H1 (cell line): ENCODE data around the gene PLS3. TPM values are rescaled to one million over a fixed set of nuclear protein-coding genes. Genes with fewer than 3 reads are reported as not detected.

Experiments
- CTCF ChIA-PET: fragments of 300-600 bp; sonication (Branson Sonifier 250); formaldehyde crosslinking; loops from one replicate; lab custom pipeline; 2021; ENCODE audit not compliant: partially characterized antibody; lab: Charles Lee
- POLR2A ChIA-PET: fragments of 300-600 bp; sonication (Branson Sonifier 250); formaldehyde crosslinking; loops from one replicate; lab custom pipeline; 2021; ENCODE audit warnings: inconsistent platforms; ENCODE audit not compliant: partially characterized antibody; lab: Charles Lee
- DNase-seq, 2 experiments: peaks; one replicate each; pipeline versions ENCODE4 v3.0.0 to v3.0.0-alpha.2; 2010 to 2022; ENCODE audit warnings: low spot score in 2 of 2, low read depth in 1 of 2, mixed read lengths in 1 of 2
- FAIRE-seq: peaks from 2 replicates; lab custom pipeline; 2011; peaks lifted over from hg19 to GRCh38; lab: Jason Lieb, UNC
- H2AFZ ChIP-seq: 2 replicates; pipeline ENCODE4 v1.8.1; 2012; ENCODE audit warnings: low read length, inconsistent platforms
- H2AK5ac ChIP-seq: 2 replicates; pipeline ENCODE4 v1.6.1; 2013; ENCODE audit warnings: low read depth, low read length
- H2BK120ac ChIP-seq: replicated peaks from 2 replicates; pipeline ENCODE3; 2013; ENCODE audit warnings: low read depth, low read length, inconsistent platforms
- H2BK12ac ChIP-seq: 2 replicates; pipeline ENCODE4 v1.6.1; 2013; ENCODE audit warnings: low read depth, low read length
- H2BK15ac ChIP-seq: 2 replicates; pipeline ENCODE4 v1.6.1; 2013; ENCODE audit warnings: low read length
- H2BK20ac ChIP-seq: 2 replicates; pipeline ENCODE4 v1.6.1; 2013; ENCODE audit warnings: low read length
- H2BK5ac ChIP-seq: 2 replicates; pipeline ENCODE4 v1.6.1; 2013; ENCODE audit warnings: low read depth, low read length
- H3K14ac ChIP-seq: 2 replicates; pipeline ENCODE4 v1.6.1; 2013; ENCODE audit warnings: inconsistent platforms; ENCODE audit not compliant: insufficient read length
- H3K18ac ChIP-seq: 2 replicates; pipeline ENCODE4 v1.6.1; 2013; ENCODE audit warnings: low read length; ENCODE audit errors: extremely low read depth
- H3K23ac ChIP-seq: 2 replicates; pipeline ENCODE4 v1.6.1; 2013; ENCODE audit warnings: inconsistent platforms; ENCODE audit not compliant: insufficient read length
- H3K23me2 ChIP-seq: 2 replicates; pipeline ENCODE4 v1.6.1; 2013; ENCODE audit warnings: low read depth, low read length
- H3K27ac ChIP-seq: 2 replicates; pipeline ENCODE4 v1.6.1; 2011; ENCODE audit warnings: low read depth, low read length, inconsistent platforms
- H3K27me3 ChIP-seq, 4 experiments: replicated peaks in 1 of 4; 1 replicate in 1 of 4; 2 replicates in 3 of 4; pipeline versions ENCODE4 v1.6.1 to v1.8.1; 2011 to 2013; ENCODE audit warnings: low read length in 3 of 4, mild to moderate bottlenecking in 3 of 4, inconsistent platforms in 2 of 4, mixed read lengths in 2 of 4, moderate library complexity in 1 of 4; ENCODE audit not compliant: control insufficient read depth in 3 of 4, insufficient read depth in 3 of 4; ENCODE audit errors: extremely low read depth in 1 of 4
- H3K36me3 ChIP-seq, 4 experiments: 2 replicates each; pipeline versions ENCODE4 v1.6.1 to v1.8.1; 2011 to 2013; ENCODE audit warnings: mild to moderate bottlenecking in 4 of 4, low read length in 3 of 4, moderate library complexity in 2 of 4, control low read depth in 1 of 4, inconsistent platforms in 1 of 4; ENCODE audit not compliant: insufficient read depth in 4 of 4, control insufficient read depth in 2 of 4
- H3K4ac ChIP-seq: replicated peaks from 2 replicates; pipeline ENCODE3; 2013; ENCODE audit warnings: low read length, low read depth, mixed read lengths, inconsistent platforms; ENCODE audit not compliant: insufficient read length
- H3K4me1 ChIP-seq, 4 experiments: replicated peaks in 1 of 4; 1 replicate in 1 of 4; 2 replicates in 3 of 4; pipeline versions ENCODE4 v1.6.1 to v1.8.1; 2011 to 2013; ENCODE audit warnings: low read length in 3 of 4, inconsistent platforms in 2 of 4, mixed read lengths in 1 of 4; ENCODE audit not compliant: insufficient read depth in 4 of 4, control insufficient read depth in 3 of 4
- H3K4me2 ChIP-seq, 2 experiments: 2 replicates each; pipeline versions ENCODE4 v1.6.1 to v1.8.1; 2011 to 2013; ENCODE audit warnings: low read depth in 2 of 2, low read length in 2 of 2, control low read depth in 1 of 2, inconsistent platforms in 1 of 2, mild to moderate bottlenecking in 1 of 2; ENCODE audit not compliant: insufficient read depth in 1 of 2
- H3K4me3 ChIP-seq, 4 experiments: fragments of 200-600, 300-600 bp in 1 of 4; sonication (generic), shearing (Covaris generic), sonication (Bioruptor Twin) in 1 of 4; 2 replicates each; pipeline versions ENCODE4 v1.5.1 to v1.8.1; 2011 to 2016; ENCODE audit warnings: low read length in 4 of 4, low read depth in 3 of 4, control low read depth in 2 of 4, inconsistent platforms in 2 of 4, mild to moderate bottlenecking in 2 of 4, mixed read lengths in 1 of 4, moderate library complexity in 1 of 4; ENCODE audit not compliant: insufficient read depth in 2 of 4; ENCODE audit errors: extremely low read depth in 1 of 4
- H3K56ac ChIP-seq: replicated peaks from 2 replicates; pipeline ENCODE3; 2013; ENCODE audit warnings: low read depth, mild to moderate bottlenecking, mixed read lengths, low read length, inconsistent platforms; ENCODE audit not compliant: insufficient read length
- H3K79me1 ChIP-seq: 2 replicates; pipeline ENCODE4 v1.6.1; 2013; ENCODE audit warnings: low read depth, low read length, control low read depth
- H3K79me2 ChIP-seq, 2 experiments: 2 replicates each; pipeline versions ENCODE4 v1.6.1 to v1.8.1; 2012 to 2013; ENCODE audit warnings: low read length in 2 of 2, mild to moderate bottlenecking in 2 of 2, inconsistent platforms in 1 of 2; ENCODE audit not compliant: insufficient read depth in 2 of 2, control insufficient read depth in 1 of 2
- H3K9ac ChIP-seq, 4 experiments: replicated peaks in 1 of 4; 1 replicate in 1 of 4; 2 replicates in 3 of 4; pipeline versions ENCODE4 v1.6.1 to v1.8.1; 2011 to 2013; ENCODE audit warnings: low read depth in 3 of 4, low read length in 3 of 4, control low read depth in 2 of 4, mild to moderate bottlenecking in 2 of 4, moderate library complexity in 2 of 4, inconsistent platforms in 1 of 4; ENCODE audit errors: extremely low read depth in 1 of 4
- H3K9me3 ChIP-seq, 2 experiments: 2 replicates each; pipeline versions ENCODE4 v1.6.1 to v1.8.1; 2012 to 2013; ENCODE audit warnings: mild to moderate bottlenecking in 2 of 2, moderate library complexity in 2 of 2, control low read depth in 1 of 2, inconsistent platforms in 1 of 2, low read depth in 1 of 2, low read length in 1 of 2, mixed read lengths in 1 of 2; ENCODE audit not compliant: insufficient read depth in 2 of 2
- H4K20me1 ChIP-seq, 2 experiments: replicated peaks in 1 of 2; 2 replicates each; pipeline versions ENCODE3 to v1.8.1; 2011 to 2013; ENCODE audit warnings: inconsistent platforms in 2 of 2, low read length in 2 of 2, mild to moderate bottlenecking in 1 of 2; ENCODE audit not compliant: insufficient read depth in 2 of 2, control insufficient read depth in 1 of 2
- H4K5ac ChIP-seq: 2 replicates; pipeline ENCODE4 v1.6.1; 2013; ENCODE audit warnings: low read length, low read depth, mixed read lengths, inconsistent platforms; ENCODE audit not compliant: insufficient read length
- H4K8ac ChIP-seq: 2 replicates; pipeline ENCODE4 v1.8.0; 2013; ENCODE audit warnings: mild to moderate bottlenecking, moderate library complexity, low read length, inconsistent platforms; ENCODE audit not compliant: insufficient read depth; ENCODE audit errors: extremely low read depth
- H4K91ac ChIP-seq: replicated peaks from 2 replicates; pipeline ENCODE3; 2013; ENCODE audit warnings: low read length, mixed read lengths, inconsistent platforms; ENCODE audit not compliant: insufficient read length
- CTBP2 ChIP-seq: IDR thresholded peaks from 2 replicates; pipeline ENCODE4 v1.7.0; 2011; ENCODE audit warnings: borderline replicate concordance, mild to moderate bottlenecking, moderate library complexity, mixed read lengths, low read length; ENCODE audit not compliant: insufficient read depth, insufficient read length
- SRF ChIP-seq: IDR thresholded peaks from 2 replicates; pipeline ENCODE4 v1.6.1; 2011; ENCODE audit warnings: mild to moderate bottlenecking, low read depth, low read length, moderate library complexity
- WGBS, 2 experiments: shearing (Covaris generic) in 1 of 2; methylation state at CpG; one replicate each; pipeline versions ENCODE4 v1.1.6 to v1.1.7; 2013 to 2015; ENCODE audit warnings: low lambda C conversion rate in 2 of 2, mixed read lengths in 2 of 2, inconsistent platforms in 1 of 2, low coverage in 1 of 2, missing lambda C conversion rate in 1 of 2; ENCODE audit not compliant: insufficient replicate concordance in 2 of 2, insufficient coverage in 1 of 2, insufficient read length in 1 of 2; ENCODE audit errors: extremely low coverage in 1 of 2, missing lambda C conversion rate in 1 of 2; 5-methylcytosine and 5-hydroxymethylcytosine counted together
- polyA plus RNA-seq, 7 experiments: library from polyadenylated mRNA; depleted of rRNA in 3 of 7; stranded (reverse) in 5 of 7; unstranded in 2 of 7; fragments of >200 nt in 5 of 7; fragments of 200-250 nt in 2 of 7; gene quantifications; 1 replicate in 5 of 7; 2 replicates in 1 of 7; 4 replicates in 1 of 7; pipeline versions ENCODE4 v1.2.1 to v1.2.3, GENCODE V29; 2011 to 2013; ENCODE audit warnings: missing spikeins in 2 of 7, mixed read lengths in 2 of 7
- total RNA-seq: library from RNA; stranded (reverse); fragmentation: NEBNext Ultra II Directional; extraction: Animal tissue kit (Norgen Biotek cat#: 25700); gene quantifications from 2 replicates; pipeline ENCODE4 v1.2.1, GENCODE V29; 2021

The PLS3 gene
- total and polyA plus RNA-seq, 2 of the 8 experiments (the other 6 are each of a cell fraction or from before 2014, with no cell fraction given): 107 to 185 TPM

DNA sequence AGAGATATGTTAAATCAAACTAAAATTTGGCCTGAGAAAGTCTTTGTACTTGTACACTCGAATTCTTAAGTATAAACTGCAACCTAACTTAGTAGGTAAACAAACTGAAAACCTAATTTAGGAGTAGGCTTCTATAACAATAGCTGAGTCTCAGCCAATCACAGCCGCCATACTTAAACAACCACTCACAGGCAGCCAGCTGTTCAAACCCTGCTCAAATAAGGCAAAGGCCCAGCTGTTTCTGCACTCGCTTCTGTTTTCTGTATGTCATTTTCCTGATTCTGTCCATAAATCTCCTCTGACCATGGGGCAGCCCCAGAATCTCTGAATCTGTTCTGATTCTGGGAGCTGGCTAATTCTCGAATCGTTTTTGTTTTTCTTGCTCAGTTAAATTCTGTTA lies 7.8 kb upstream of the PLS3 start:
- H3K18ac ChIP-seq: no peak overlapping the region
- H2AFZ ChIP-seq: no peak overlapping the region
- H2AK5ac ChIP-seq: no peak overlapping the region
- H3K9me3 ChIP-seq: no peaks in the 10 kb centered on the region
- no peaks in the 10 kb centered on the region for H3K23me2 ChIP-seq
- H3K4me3 ChIP-seq: no peak overlapping the region
- no peak overlapping the region for H4K8ac ChIP-seq
- no peaks in the 10 kb centered on the region for H4K20me1 ChIP-seq
- POLR2A ChIA-PET: interaction anchor here (1.4 kb wide), 1 partner anchor 9 kb away, joined by 6 read pairs; no protein-coding TSS in a partner anchor
- H2BK15ac ChIP-seq: no peak overlapping the region
- H3K4me2 ChIP-seq: no peak overlapping the region
- no peak overlapping the region for H4K91ac ChIP-seq
- H3K36me3 ChIP-seq: no peaks in the 10 kb centered on the region
- H3K4me1 ChIP-seq: peaks cover 0 to 4% (median 0%) of the 10 kb centered on the region in 4 experiments; a peak in 2 of 7 replicates
- H3K4ac ChIP-seq: no peak overlapping the region
- no peak overlapping the region for H3K9ac ChIP-seq
- no peak overlapping the region for H2BK12ac ChIP-seq
- H3K56ac ChIP-seq: no peak overlapping the region
- no peaks in the 10 kb centered on the region for H3K79me1 ChIP-seq
- WGBS, 2 experiments: 69% methylated on average over 5 of the region's 5 CpGs; no CpG with 5 or more reads in 1 of the 2 experiments
- H2BK5ac ChIP-seq: no peak overlapping the region
- H3K27ac ChIP-seq: no peak overlapping the region
- FAIRE-seq (peak; percentile 89), DNase-seq (no peak)
- no peak overlapping the region for H2BK20ac ChIP-seq
- H2BK120ac ChIP-seq: no peak overlapping the region
- TF ChIP-seq SRF: 0 out of 2 replicates have a peak, but pooled peaks have one; percentile 9
- TF ChIP-seq CTBP2: no peak
- CTCF ChIA-PET: interaction anchor here (0.8 kb wide), 1 partner anchor 190 kb away, joined by 3 read pairs; no protein-coding TSS in a partner anchor
- H4K5ac ChIP-seq: no peak overlapping the region
- H3K14ac ChIP-seq: no peak overlapping the region
- H3K79me2 ChIP-seq: no peaks in the 10 kb centered on the region
- H3K27me3 ChIP-seq: no peaks in the 10 kb centered on the region
- no peak overlapping the region for H3K23ac ChIP-seq
